ENCODE results near the gene H2AZ1.
"Not testable (repeated sequence)": the region's sequence is repeated elsewhere in the genome, so short reads cannot be mapped to it uniquely, and the experiment has no call there.

H2AZ1 gene

GRCh38 chr4:99960648-99961047 lies 10.6 kb upstream of the H2AZ1 start:
- TF ChIP-seq, protein P1, sequence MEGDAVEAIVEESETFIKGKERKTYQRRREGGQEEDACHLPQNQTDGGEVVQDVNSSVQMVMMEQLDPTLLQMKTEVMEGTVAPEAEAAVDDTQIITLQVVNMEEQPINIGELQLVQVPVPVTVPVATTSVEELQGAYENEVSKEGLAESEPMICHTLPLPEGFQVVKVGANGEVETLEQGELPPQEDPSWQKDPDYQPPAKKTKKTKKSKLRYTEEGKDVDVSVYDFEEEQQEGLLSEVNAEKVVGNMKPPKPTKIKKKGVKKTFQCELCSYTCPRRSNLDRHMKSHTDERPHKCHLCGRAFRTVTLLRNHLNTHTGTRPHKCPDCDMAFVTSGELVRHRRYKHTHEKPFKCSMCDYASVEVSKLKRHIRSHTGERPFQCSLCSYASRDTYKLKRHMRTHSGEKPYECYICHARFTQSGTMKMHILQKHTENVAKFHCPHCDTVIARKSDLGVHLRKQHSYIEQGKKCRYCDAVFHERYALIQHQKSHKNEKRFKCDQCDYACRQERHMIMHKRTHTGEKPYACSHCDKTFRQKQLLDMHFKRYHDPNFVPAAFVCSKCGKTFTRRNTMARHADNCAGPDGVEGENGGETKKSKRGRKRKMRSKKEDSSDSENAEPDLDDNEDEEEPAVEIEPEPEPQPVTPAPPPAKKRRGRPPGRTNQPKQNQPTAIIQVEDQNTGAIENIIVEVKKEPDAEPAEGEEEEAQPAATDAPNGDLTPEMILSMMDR (IDR thresholded peaks at IDR 0.05; ENCODE audit: low read depth, low read length), result no peak
- DNase-seq (ENCODE audit: extremely low read depth, low read depth), result no peak

GRCh38 chr4:99958207-99958606 lies 8.1 kb upstream of the H2AZ1 start:
- not testable (repeated sequence) for DNase-seq (ENCODE audit: extremely low read depth, low read depth)

DNA sequence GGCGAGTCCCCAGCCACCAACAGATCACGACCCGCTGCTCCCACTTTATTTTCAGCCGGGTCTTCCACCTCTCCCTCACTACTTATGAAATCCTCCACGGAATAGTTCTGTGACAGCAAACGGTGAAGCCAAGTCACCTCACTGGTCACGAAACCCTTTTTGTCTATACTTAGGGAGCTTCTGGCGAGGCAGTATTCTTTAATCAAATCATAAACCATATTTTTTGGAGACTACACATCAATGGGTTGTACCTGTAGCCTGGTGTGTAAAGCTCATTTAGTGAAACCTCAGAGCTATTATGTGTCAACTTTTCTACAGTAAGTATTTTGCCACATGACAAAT lies 809 bp upstream of the H2AZ1 start:
- DNase-seq (ENCODE audit: extremely low read depth, low read depth), result no peak
- TF ChIP-seq, protein P1 (IDR thresholded peaks at IDR 0.05; ENCODE audit: low read depth, low read length), result no peak

DNA sequence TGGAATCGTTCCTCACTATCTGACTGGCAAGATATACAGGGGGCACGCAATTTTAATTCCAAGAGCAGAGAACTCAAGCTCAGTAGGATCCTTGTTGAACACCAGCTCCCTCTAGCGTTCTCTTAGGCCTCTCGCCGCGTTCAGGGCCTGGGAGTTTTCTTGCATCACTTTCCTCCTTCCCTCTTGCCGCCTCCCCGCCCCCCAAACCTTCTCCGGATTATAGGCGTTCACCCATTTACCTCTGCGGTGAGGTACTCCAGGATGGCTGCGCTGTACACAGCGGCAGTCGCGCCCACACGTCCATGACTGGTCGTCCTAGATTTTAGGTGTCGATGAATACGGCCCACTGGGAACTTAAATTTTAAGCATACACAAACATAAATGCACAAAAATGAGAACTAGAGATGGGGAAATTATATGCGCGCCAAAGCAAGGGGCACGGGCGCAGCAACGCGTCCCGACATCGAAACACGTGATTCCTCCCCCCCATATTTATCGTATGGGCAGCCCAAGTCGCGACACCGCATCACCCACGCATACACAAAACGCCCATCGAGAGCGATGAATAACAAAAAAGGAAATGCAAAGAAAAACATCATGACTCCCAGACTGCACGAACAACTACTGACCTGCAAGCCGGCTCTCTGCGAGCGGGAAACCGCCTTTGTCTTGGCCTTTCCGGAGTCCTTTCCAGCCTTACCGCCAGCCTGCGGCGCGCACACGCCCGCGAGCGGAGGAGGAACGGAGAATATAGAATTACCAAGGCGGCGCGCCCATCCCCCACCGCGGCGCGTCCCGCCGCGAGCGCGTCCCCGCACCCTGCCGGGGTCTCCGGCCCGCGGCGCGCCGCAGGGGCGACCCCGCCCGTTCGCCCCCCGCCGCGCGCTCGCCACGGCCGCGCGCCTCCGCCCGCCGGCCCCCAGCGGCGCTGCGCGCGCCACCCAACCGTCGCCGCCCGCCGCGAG lies 759 bp downstream of the H2AZ1 start:
- DNase-seq (ENCODE audit: extremely low read depth, low read depth), result peak; percentile 83
- TF ChIP-seq, protein P1 (IDR thresholded peaks at IDR 0.05; ENCODE audit: low read depth, low read length), result peak; percentile 85

DNA sequence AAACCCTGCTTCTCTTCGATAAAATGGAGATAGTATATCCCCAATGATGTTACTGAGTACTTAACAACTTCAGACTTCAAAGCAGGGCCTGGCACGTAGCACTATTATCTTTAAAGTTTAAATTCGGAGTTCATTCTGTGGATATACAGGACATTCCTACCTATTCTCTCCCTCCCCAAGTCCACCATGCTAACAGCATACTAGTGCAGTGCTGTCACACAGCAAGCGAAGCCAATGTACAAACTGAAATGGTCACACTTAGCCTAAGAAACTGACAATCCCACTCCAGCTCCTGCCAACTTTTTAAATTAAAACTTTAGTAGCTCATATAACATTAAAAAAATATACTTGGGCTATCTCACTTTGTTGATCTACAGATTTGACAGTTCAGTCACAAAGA lies 2.5 kb downstream of the H2AZ1 start:
- no peak for DNase-seq (ENCODE audit: extremely low read depth, low read depth)
- TF ChIP-seq, protein P1 (IDR thresholded peaks at IDR 0.05; ENCODE audit: low read depth, low read length), result no peak

DNA sequence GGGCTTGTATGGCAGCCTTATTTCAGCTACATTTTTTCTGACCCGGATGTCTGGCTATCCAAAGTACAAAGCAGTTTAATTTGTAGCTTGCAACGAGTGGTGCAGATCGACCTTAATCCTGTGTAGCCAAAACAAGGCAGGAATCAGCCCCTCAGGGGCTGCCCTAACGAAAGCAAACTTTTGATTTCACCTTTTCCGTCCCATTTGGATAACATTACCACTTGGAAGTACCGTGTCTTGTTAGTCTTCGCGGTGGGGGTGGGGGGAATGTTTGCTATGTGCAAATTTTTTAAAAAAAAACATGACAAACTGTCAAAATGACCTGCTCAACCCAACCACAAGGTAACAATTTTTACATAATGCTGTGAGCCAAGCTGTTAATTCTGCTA lies 2.9 kb downstream of the H2AZ1 start:
- TF ChIP-seq, protein P1 (IDR thresholded peaks at IDR 0.05; ENCODE audit: low read depth, low read length), result no peak
- no peak for DNase-seq (ENCODE audit: extremely low read depth, low read depth)

DNA sequence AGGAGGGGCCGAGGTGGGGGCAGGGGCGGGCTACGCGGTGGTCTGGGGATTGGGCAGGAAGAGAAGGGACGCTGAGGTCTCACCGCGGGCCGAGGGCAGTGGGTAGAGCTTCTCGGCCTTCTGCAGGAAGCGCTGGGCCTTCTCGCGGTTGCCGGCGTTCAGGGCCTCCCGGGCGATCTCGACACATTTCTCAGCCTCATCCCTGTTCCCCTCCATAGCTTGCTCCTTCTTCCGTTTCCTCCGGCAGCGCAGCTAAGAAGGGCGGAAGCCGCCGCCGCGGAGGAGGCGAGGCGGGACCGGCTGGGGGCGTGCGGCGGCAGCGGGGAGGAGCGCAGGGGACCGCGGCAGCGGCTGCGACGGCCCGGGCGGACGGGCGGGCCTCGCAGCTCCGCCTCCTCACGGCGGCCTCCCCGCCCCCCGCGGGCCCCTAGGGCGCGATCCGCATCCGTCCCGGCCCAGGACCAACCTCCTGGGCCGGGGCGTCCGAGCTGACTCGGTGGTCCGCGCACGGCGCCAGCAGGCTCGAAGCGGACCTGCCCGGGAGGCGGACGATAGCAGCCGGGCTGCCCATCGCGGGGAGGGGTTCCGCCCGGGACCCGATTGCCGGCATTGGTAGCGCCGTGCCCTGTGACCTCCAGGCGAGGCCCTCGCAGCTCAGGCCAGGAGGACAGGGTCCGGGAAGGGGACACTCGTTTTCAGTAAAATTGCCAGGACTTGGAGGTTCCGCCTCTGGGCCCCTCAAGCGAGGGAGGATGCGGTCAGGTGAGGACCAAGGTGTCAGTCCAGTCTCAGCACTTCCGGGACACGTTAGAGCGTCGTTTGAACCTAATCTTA lies 3.5 kb downstream of the H2AZ1 start, which contains the start of gene DNAJB14:
Gene DNAJB14, minus strand, starts transcription at position 263 of the 834 bp plus-strand sequence. Its CDS starts 47 bp downstream, at position 216.
- TF ChIP-seq, protein P1 (IDR thresholded peaks at IDR 0.05; ENCODE audit: low read depth, low read length), result no peak
- DNase-seq (ENCODE audit: extremely low read depth, low read depth), result peak; percentile 44

All from AG09319 (cell line).